ENCODE results near the gene LRMDA.

The LRMDA gene

DNA sequence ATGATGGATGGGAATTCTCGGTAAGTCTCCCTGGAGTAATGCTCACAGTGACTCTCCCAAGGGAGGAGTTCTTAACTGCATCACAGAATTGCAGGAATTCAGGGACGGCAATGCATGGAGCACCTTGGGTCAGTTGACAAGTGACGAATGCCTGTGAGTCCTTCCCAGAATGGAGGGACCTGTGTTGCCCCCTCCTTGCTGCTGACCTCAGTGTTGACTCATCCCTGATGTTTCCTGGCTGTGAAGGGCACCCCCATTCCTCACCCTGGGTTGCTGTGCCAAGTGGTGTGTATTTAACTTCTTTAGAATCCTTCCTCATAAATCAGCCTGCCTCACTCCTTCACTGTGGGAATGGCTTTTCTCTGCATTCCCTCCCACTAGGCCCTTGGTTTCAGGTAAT, 98.9 kb downstream of the LRMDA start:
- no peaks in the 10 kb centered on the region; the same call in 1 of the 2 replicates for H3K27me3 ChIP-seq (ENCODE audit: control insufficient read depth, insufficient read depth, low read length)
- 0 out of 2 replicates have a peak, but pooled peaks cover 5% of the 10 kb centered on the region for H3K4me1 ChIP-seq (ENCODE audit: control insufficient read depth, insufficient read depth, low read length)
- H3K4me3 ChIP-seq (ENCODE audit: low read depth, low read length) = no peak overlapping the region
- no peaks in the 10 kb centered on the region for H3K9me3 ChIP-seq (ENCODE audit: control insufficient read depth, insufficient read depth, low read length)
- no peak overlapping the region for H3K27ac ChIP-seq (ENCODE audit: low read depth, low read length)
- no peak overlapping the region for H3K9ac ChIP-seq (ENCODE audit: low read depth, low read length)
- H3K36me3 ChIP-seq (ENCODE audit: control insufficient read depth, insufficient read depth, low read length) = no peaks in the 10 kb centered on the region

DNA sequence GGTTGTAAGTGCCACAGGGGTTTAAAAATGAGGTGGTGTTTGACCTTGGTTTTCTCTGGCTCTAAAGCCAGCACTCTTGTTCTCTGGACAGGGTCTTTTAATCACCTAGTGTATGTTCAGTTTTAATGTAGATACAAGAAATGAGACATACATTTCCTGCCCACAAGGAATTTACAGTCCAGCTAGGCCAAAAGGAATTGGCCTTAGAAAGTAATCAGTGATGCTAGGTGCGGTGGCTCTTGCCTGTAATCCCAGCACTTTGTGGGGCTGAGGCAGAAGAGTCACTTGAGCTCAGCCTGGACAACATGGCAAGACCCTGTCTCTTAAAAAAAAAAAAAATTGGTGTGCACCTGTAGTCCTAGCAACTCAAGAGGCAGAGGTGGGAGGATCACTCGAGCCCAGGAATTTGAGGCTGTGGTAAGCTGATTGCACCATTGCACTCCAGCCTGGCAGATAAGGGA, 100.2 kb downstream of the LRMDA start:
- no peaks in the 10 kb centered on the region; the same call in 1 of the 2 replicates for H3K27me3 ChIP-seq (ENCODE audit: control insufficient read depth, insufficient read depth, low read length)
- H3K27ac ChIP-seq (ENCODE audit: low read depth, low read length) = no peak overlapping the region
- H3K9ac ChIP-seq (ENCODE audit: low read depth, low read length) = no peak overlapping the region
- H3K4me3 ChIP-seq (ENCODE audit: low read depth, low read length) = no peak overlapping the region
- H3K4me1 ChIP-seq (ENCODE audit: control insufficient read depth, insufficient read depth, low read length) = 0 out of 2 replicates have a peak, but pooled peaks cover 5% of the 10 kb centered on the region
- no peaks in the 10 kb centered on the region for H3K9me3 ChIP-seq (ENCODE audit: control insufficient read depth, insufficient read depth, low read length)
- no peaks in the 10 kb centered on the region for H3K36me3 ChIP-seq (ENCODE audit: control insufficient read depth, insufficient read depth, low read length)

DNA sequence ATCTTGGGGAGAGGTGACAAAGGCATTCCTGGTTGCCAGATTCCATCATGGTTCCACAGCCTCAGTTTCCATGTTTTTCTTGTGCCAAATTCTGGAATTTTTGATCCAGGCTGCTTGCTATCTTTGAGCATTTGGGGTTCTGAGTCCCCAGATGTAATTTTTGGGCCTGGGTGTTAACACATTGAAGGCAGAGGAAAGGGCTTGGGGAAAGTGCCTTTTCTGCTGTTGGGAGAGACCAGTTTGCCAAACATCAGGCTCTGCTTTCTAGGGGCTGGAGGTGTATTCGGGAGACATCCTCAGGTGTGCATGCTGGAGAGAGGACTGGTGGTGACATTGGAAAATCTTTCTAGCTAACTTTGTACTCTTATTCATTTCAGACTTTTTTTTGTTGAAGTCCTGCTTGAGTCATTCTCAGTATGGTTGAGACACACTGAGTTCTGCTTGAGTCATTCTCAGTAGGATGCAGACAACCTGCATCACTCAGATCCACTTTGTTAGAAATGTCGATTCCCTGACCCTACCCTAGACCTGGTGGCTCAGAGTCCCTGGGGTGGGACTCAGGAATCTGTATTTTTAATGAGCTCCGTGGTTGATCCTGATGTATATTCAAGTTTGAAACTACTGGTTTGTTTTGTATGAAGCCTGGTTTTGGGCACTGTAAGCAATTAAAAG, 101.0 kb downstream of the LRMDA start:
- 0 out of 2 replicates have a peak, but pooled peaks cover 5% of the 10 kb centered on the region for H3K4me1 ChIP-seq (ENCODE audit: control insufficient read depth, insufficient read depth, low read length)
- no peak overlapping the region for H3K4me3 ChIP-seq (ENCODE audit: low read depth, low read length)
- H3K27ac ChIP-seq (ENCODE audit: low read depth, low read length) = no peak overlapping the region
- H3K27me3 ChIP-seq (ENCODE audit: control insufficient read depth, insufficient read depth, low read length) = peaks cover 7% of the 10 kb centered on the region
- no peaks in the 10 kb centered on the region for H3K9me3 ChIP-seq (ENCODE audit: control insufficient read depth, insufficient read depth, low read length)
- no peak overlapping the region for H3K9ac ChIP-seq (ENCODE audit: low read depth, low read length)
- no peaks in the 10 kb centered on the region for H3K36me3 ChIP-seq (ENCODE audit: control insufficient read depth, insufficient read depth, low read length)

DNA sequence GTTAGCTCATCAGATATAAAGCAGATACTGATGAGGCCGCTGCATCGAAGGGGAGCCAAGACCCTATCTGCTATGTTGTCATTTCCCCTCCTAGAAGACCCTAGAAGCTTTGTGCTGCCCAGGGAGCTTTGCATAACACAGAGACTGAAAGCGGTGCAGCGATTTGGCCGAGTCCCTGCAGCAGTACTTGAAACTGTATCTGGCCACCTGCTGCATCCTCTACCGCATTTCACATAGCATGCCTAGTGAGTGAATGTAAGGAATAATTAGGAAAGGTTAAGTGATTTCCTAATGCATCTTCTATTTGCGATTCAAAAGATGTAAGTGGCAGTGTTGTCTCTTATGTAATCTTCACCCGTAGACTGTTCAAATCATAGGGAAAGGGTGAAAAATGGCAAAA, 106.7 kb downstream of the LRMDA start:
- H3K4me1 ChIP-seq (ENCODE audit: control insufficient read depth, insufficient read depth, low read length) = peaks cover 54% of the 10 kb centered on the region
- no peaks in the 10 kb centered on the region for H3K36me3 ChIP-seq (ENCODE audit: control insufficient read depth, insufficient read depth, low read length)
- H3K27me3 ChIP-seq (ENCODE audit: control insufficient read depth, insufficient read depth, low read length) = peaks cover 8% of the 10 kb centered on the region
- no peaks in the 10 kb centered on the region for H3K9me3 ChIP-seq (ENCODE audit: control insufficient read depth, insufficient read depth, low read length)
- no peak overlapping the region for H3K27ac ChIP-seq (ENCODE audit: low read depth, low read length)
- H3K4me3 ChIP-seq (ENCODE audit: low read depth, low read length) = no peak overlapping the region
- H3K9ac ChIP-seq (ENCODE audit: low read depth, low read length) = no peak overlapping the region

DNA sequence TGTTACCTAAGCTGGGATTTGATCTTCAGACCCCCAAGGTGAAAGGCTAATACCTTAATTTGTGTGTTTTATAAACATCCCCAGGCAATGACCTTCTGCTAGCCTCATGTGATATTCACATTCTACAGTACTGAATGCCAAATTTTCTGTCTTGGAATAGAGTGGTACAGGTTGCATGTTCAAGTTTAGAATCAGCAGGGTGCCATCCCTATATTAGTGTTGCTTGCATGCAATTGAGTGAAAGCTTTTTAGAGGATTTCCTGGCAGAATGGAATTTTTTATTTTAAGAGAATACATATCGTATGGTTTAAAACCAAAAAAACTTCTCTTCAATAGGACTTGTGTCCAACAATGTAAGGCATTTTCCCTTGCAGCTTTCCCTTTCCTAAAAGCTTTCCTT, 107.3 kb downstream of the LRMDA start:
- H3K9me3 ChIP-seq (ENCODE audit: control insufficient read depth, insufficient read depth, low read length) = no peaks in the 10 kb centered on the region
- no peaks in the 10 kb centered on the region for H3K36me3 ChIP-seq (ENCODE audit: control insufficient read depth, insufficient read depth, low read length)
- no peak overlapping the region for H3K9ac ChIP-seq (ENCODE audit: low read depth, low read length)
- no peak overlapping the region for H3K4me3 ChIP-seq (ENCODE audit: low read depth, low read length)
- H3K4me1 ChIP-seq (ENCODE audit: control insufficient read depth, insufficient read depth, low read length) = peaks cover 54% of the 10 kb centered on the region
- no peak overlapping the region for H3K27ac ChIP-seq (ENCODE audit: low read depth, low read length)
- peaks cover 8% of the 10 kb centered on the region for H3K27me3 ChIP-seq (ENCODE audit: control insufficient read depth, insufficient read depth, low read length)

DNA sequence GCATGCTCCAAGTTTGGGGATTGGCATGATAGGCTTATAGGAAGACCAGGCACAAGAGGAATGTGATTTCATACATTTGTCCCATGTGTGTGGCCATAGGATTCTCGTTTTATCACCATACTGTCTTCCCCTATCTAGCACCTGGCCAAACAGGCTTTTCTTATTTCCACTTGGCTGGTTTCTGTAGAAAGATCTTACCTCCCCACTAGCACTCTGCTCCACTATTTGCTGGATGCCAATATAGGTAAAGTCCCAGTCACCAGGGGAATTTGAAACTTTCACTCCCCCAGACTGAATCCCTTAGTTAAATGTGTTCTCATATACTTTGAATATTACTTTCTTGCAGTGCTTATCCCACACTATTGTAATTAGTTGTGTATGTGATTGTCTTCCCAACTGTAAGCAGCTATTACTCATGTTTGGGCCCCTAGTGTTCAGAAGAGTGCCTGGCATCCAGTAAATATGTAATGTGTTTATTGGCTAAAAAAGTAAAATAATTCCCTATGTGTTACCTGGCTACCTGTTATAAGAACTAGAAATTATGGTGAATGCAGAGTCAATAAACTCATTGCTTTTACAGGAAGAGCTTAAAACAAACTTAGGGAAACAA, 109.0 kb downstream of the LRMDA start:
- no peak overlapping the region for H3K9ac ChIP-seq (ENCODE audit: low read depth, low read length)
- peak overlapping the region; percentile 33 for H3K27ac ChIP-seq (ENCODE audit: low read depth, low read length)
- no peak overlapping the region for H3K4me3 ChIP-seq (ENCODE audit: low read depth, low read length)
- H3K4me1 ChIP-seq (ENCODE audit: control insufficient read depth, insufficient read depth, low read length) = peaks cover 49% of the 10 kb centered on the region
- peaks cover 8% of the 10 kb centered on the region for H3K27me3 ChIP-seq (ENCODE audit: control insufficient read depth, insufficient read depth, low read length)
- H3K9me3 ChIP-seq (ENCODE audit: control insufficient read depth, insufficient read depth, low read length) = no peaks in the 10 kb centered on the region
- no peaks in the 10 kb centered on the region for H3K36me3 ChIP-seq (ENCODE audit: control insufficient read depth, insufficient read depth, low read length)

DNA sequence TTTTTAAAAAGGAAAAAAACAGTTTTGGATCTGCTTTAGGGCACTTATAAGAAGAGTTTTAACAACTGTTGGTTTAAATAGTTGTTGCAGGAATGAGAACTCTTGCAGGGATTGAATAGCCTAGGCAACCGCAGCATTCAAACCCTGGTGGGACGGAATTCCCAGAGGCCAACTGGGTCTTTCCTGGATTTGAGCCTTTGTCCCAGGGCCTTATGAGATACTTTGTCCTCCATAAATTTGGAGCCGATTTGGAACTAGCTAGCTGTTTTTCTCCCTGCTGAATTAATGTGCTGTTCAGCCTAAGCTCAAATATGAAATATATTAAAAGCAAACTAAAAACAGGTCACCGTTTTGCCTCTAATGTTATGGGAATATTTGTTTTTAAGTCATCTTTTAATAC, 109.6 kb downstream of the LRMDA start:
- peaks cover 8% of the 10 kb centered on the region for H3K27me3 ChIP-seq (ENCODE audit: control insufficient read depth, insufficient read depth, low read length)
- H3K36me3 ChIP-seq (ENCODE audit: control insufficient read depth, insufficient read depth, low read length) = no peaks in the 10 kb centered on the region
- H3K27ac ChIP-seq (ENCODE audit: low read depth, low read length) = peak overlapping the region; percentile 33
- peaks cover 49% of the 10 kb centered on the region for H3K4me1 ChIP-seq (ENCODE audit: control insufficient read depth, insufficient read depth, low read length)
- no peak overlapping the region for H3K4me3 ChIP-seq (ENCODE audit: low read depth, low read length)
- no peak overlapping the region for H3K9ac ChIP-seq (ENCODE audit: low read depth, low read length)
- no peaks in the 10 kb centered on the region for H3K9me3 ChIP-seq (ENCODE audit: control insufficient read depth, insufficient read depth, low read length)

DNA sequence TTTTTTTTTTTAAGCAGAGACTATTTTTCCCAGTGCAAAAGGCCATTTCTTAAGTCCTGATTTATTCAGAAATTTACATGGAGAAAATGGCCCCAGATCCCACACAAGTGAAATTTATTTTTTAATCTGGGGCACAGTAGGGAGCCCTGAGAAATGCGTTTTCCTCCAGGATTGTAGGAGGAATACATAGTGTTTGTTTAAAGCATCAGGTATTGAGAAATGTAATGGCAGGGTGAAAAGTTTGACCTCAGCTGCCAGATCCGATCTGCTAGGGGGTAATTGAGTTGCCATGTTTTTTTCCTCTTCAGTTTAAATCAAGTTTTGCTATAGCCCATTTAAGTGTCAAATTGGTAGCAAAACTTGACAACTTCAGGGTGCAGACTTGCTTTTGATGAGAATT, 110.0 kb downstream of the LRMDA start:
- Histone ChIP-seq H3K36me3 (ENCODE audit: control insufficient read depth, insufficient read depth, low read length) (no peaks in the 10 kb centered on the region), H3K4me1 (ENCODE audit: control insufficient read depth, insufficient read depth, low read length) (peaks cover 49% of the 10 kb centered on the region), H3K9me3 (ENCODE audit: control insufficient read depth, insufficient read depth, low read length) (no peaks in the 10 kb centered on the region), H3K4me3 (ENCODE audit: low read depth, low read length) (no peak overlapping the region), H3K27ac (ENCODE audit: low read depth, low read length) (peak overlapping the region; percentile 33), H3K9ac (ENCODE audit: low read depth, low read length) (no peak overlapping the region), H3K27me3 (ENCODE audit: control insufficient read depth, insufficient read depth, low read length) (peaks cover 8% of the 10 kb centered on the region)

DNA sequence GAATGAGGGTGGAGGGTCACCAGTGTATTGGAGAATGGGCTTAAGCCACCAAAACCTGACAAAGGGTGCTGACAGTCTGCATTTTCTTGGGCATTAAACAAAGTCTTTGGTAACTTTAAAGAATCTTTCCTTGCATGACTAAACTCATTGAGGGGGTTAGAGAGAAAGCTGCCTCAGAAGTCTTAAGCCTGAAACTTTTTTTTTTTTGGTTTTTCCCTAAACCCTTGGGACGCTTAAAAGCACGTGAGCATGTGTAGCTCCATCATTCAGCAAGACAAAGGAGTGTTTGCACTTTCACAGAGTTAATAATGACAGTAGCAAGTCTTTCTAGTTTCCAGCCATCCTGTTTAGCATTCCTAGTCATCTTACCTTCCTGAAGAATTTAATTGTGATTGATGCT, 110.7 kb downstream of the LRMDA start:
- Histone ChIP-seq H3K27ac (ENCODE audit: low read depth, low read length) (peak overlapping the region; percentile 24), H3K9me3 (ENCODE audit: control insufficient read depth, insufficient read depth, low read length) (no peaks in the 10 kb centered on the region), H3K4me1 (ENCODE audit: control insufficient read depth, insufficient read depth, low read length) (peaks cover 49% of the 10 kb centered on the region), H3K9ac (ENCODE audit: low read depth, low read length) (no peak overlapping the region), H3K27me3 (ENCODE audit: control insufficient read depth, insufficient read depth, low read length) (peaks cover 5% of the 10 kb centered on the region), H3K4me3 (ENCODE audit: low read depth, low read length) (no peak overlapping the region), H3K36me3 (ENCODE audit: control insufficient read depth, insufficient read depth, low read length) (no peaks in the 10 kb centered on the region)

DNA sequence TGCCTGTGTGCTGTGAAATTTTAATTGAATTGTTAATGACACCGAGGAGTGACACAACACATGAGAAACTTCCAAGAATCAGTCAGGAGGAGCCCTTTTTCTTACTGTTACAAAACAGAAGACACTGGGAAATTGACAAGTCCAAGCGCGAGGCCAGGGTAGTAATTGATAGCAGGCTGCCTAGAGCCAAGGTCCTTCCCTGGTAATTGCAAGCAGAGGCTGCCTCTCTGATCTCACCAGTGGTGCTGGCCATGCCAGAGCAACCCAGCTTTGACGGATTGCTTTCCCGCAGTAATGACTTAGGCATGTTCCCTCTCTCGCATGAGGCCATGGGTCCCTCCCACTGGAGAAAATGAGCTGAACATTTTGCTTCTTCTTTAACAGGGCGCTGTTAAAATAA, 111.5 kb downstream of the LRMDA start:
- H3K27ac ChIP-seq (ENCODE audit: low read depth, low read length) = no peak overlapping the region
- H3K9ac ChIP-seq (ENCODE audit: low read depth, low read length) = no peak overlapping the region
- H3K4me3 ChIP-seq (ENCODE audit: low read depth, low read length) = no peak overlapping the region
- no peaks in the 10 kb centered on the region for H3K36me3 ChIP-seq (ENCODE audit: control insufficient read depth, insufficient read depth, low read length)
- peaks cover 45% of the 10 kb centered on the region for H3K4me1 ChIP-seq (ENCODE audit: control insufficient read depth, insufficient read depth, low read length)
- no peaks in the 10 kb centered on the region for H3K27me3 ChIP-seq (ENCODE audit: control insufficient read depth, insufficient read depth, low read length)
- H3K9me3 ChIP-seq (ENCODE audit: control insufficient read depth, insufficient read depth, low read length) = no peaks in the 10 kb centered on the region

DNA sequence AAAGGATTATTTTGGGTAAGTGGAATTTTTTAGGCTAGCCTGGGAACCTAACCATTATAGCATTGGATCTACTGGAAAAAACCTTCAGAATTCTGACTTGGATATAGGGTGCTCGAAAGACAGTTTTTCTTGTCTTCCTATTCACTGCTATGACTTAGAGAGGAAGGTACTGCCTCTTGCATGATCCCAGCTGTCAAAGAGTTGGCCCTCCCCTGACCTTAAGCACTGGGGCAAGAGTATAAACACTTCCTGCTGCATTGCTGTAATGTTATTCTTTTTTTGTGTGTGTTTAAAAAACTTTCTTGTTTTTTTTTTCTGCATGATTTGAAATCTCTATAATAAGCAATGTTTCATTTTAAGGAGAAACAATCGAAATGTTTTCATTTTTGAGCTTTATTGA, 113.0 kb downstream of the LRMDA start:
- Histone ChIP-seq H3K27ac (ENCODE audit: low read depth, low read length) (no peak overlapping the region), H3K4me1 (ENCODE audit: control insufficient read depth, insufficient read depth, low read length) (peaks cover 33% of the 10 kb centered on the region), H3K36me3 (ENCODE audit: control insufficient read depth, insufficient read depth, low read length) (no peaks in the 10 kb centered on the region)

More for the DNA sequence above, 113.0 kb downstream of the LRMDA start:
- Histone ChIP-seq H3K27me3 (ENCODE audit: control insufficient read depth, insufficient read depth, low read length) (no peaks in the 10 kb centered on the region), H3K9me3 (ENCODE audit: control insufficient read depth, insufficient read depth, low read length) (no peaks in the 10 kb centered on the region), H3K9ac (ENCODE audit: low read depth, low read length) (no peak overlapping the region), H3K4me3 (ENCODE audit: low read depth, low read length) (no peak overlapping the region)

Measured in HUES48 (cell line).